SK-N-MC (cell line): ENCODE data around the gene DYNC2H1.

ENCODE experiments used
- EZH2 ChIP-seq: fragments of 200-600 bp; sonication (generic); IDR thresholded peaks from one replicate; pipeline ENCODE4 v1.6.1; 2017; ENCODE audit warnings: antibody characterized with exemption
- FOXP2 ChIP-seq: optimal IDR thresholded peaks from 2 replicates; pipeline ENCODE3; 2011; ENCODE audit warnings: mild to moderate bottlenecking, moderate library complexity; ENCODE audit not compliant: insufficient read depth; ENCODE audit errors: extremely low read length, control extremely low read depth
- POLR2AphosphoS5 ChIP-seq: IDR thresholded peaks from 2 replicates; pipeline ENCODE4 v1.6.1; 2012; ENCODE audit warnings: mild to moderate bottlenecking, low read depth, low read length, borderline replicate concordance

DNA sequence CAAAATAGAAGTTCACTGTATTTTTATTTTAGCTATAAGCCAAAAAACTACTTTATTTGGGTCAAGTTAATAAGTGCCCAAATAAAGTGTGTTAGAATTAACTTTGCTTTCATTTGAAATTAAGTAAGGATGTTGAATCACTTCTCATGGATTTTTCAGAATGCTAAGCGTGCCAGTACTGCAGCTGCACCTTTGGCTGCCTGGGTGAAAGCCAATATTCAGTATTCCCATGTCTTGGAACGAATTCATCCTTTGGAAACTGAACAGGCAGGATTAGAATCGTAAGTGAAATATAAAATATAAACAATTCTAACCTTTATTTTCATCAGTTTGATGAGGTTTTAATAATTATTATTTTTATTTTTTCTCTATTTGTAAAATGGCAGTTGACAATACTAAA is 113.6 kb downstream of the DYNC2H1 start:
- TF ChIP-seq EZH2 = no peak
- TF ChIP-seq POLR2AphosphoS5 = no peak
- TF ChIP-seq FOXP2 = no peak
